ENCODE measurements around the gene RAB37. TPM values are rescaled to one million over a fixed set of nuclear protein-coding genes. Genes with fewer than 3 reads are reported as not detected.

The RAB37 gene
- total RNA-seq, 4 donors from 2014 or later: 1.2 to 5.1 (median 2.0) TPM

- Histone ChIP-seq H3K4me1 (peaks cover 0 to 9% (median 0%) of the 10 kb centered on the region in 3 donors), H3K4me3 (no peak overlapping the region), H3K9me3 (no peaks in the 10 kb centered on the region), H3K27ac (no peak overlapping the region), H3K36me3 (peaks cover 0 to 88% of the 10 kb centered on the region in 2 donors), H3K27me3 (no peaks in the 10 kb centered on the region)
- TF ChIP-seq CTCF (IDR thresholded peaks at IDR 0.05) (no peak), POLR2AphosphoS5 (IDR thresholded peaks at IDR 0.05) (no peak), EP300 (IDR thresholded peaks at IDR 0.05) (no peak), POLR2A (IDR thresholded peaks at IDR 0.05) (no peak)
- WGBS, 2 donors (ENCODE audit: low coverage in 1 of 2): 94 to 97% methylated on average over 2 to 10 of the region's 12 CpGs
- no peak for ATAC-seq
Observed at GRCh38 chr17:74792586-74793105, 55.6 kb downstream of the RAB37 start.

DNA sequence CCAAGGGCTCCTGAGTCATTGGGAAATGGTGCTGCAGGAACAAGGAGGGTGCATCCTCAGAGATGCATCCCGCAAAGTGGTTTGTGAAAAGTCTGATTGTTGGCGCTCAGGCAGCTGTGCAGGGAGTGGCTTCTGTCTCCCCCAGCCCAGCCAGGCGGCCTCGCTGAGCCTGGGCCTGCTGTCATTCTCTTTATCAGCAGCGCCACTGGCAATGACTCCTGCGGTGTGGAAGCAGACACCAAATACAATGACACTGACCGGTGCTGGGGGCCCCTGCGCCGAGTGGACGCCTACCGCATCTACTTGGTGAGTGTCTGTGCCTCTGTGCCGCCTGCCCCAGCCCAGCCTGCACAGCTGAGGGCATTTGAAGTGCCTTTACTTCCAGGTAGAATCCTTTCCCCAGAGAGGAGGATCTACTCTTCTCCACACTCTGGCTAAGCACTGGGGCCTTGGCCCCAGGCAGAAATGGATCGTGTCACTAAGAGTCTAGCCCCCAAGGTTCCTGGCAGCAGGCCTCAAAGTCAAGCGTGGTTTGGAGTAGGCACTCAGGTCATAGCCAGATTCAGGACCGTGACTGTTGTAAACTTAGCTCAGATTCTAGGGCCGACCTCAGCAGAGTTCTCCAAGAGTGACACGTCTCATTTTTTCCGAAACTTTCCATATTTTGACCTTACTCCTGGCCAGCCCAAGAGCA, 58.4 kb downstream of the RAB37 start:
- no peaks in the 10 kb centered on the region for H3K9me3 ChIP-seq
- H3K4me1 ChIP-seq: peaks cover 0 to 9% (median 0%) of the 10 kb centered on the region in 3 donors
- WGBS, 2 donors (ENCODE audit: low coverage in 1 of 2): 62 to 100% methylated on average over 1 to 2 of the region's 18 CpGs
- TF ChIP-seq POLR2AphosphoS5 (IDR thresholded peaks at IDR 0.05): no peak
- no peak for ATAC-seq
- no peak overlapping the region for H3K27ac ChIP-seq
- no peaks in the 10 kb centered on the region for H3K27me3 ChIP-seq
- H3K4me3 ChIP-seq: no peak overlapping the region
- H3K36me3 ChIP-seq: peaks cover 0 to 94% of the 10 kb centered on the region in 2 donors

GRCh38 chr17:74796211-74796610, 59.2 kb downstream of the RAB37 start:
- no peaks in the 10 kb centered on the region for H3K27me3 ChIP-seq
- no peak for TF ChIP-seq POLR2AphosphoS5 (IDR thresholded peaks at IDR 0.05)
- no peak for TF ChIP-seq EP300 (IDR thresholded peaks at IDR 0.05)
- no peak for TF ChIP-seq POLR2A (IDR thresholded peaks at IDR 0.05)
- no peak for TF ChIP-seq CTCF (IDR thresholded peaks at IDR 0.05)
- H3K36me3 ChIP-seq: peaks cover 0 to 94% of the 10 kb centered on the region in 2 donors
- WGBS, 2 donors (ENCODE audit: low coverage in 1 of 2): 100% methylated on average over 1 of the region's 4 CpGs; no CpG with 5 or more reads in 1 of the 2 donors
- no peaks in the 10 kb centered on the region for H3K9me3 ChIP-seq
- H3K27ac ChIP-seq: no peak overlapping the region
- no peak for ATAC-seq
- H3K4me1 ChIP-seq: peaks cover 0 to 5% (median 0%) of the 10 kb centered on the region in 3 donors
- H3K4me3 ChIP-seq: no peak overlapping the region

- Histone ChIP-seq H3K4me3 (no peak overlapping the region), H3K9me3 (no peaks in the 10 kb centered on the region), H3K27me3 (no peaks in the 10 kb centered on the region), H3K27ac (no peak overlapping the region), H3K36me3 (peaks cover 0 to 99% of the 10 kb centered on the region in 2 donors), H3K4me1 (no peaks in the 10 kb centered on the region)
- no peak for ATAC-seq
- TF ChIP-seq EP300 (IDR thresholded peaks at IDR 0.05) (no peak), POLR2A (IDR thresholded peaks at IDR 0.05) (no peak), CTCF (IDR thresholded peaks at IDR 0.05) (no peak), POLR2AphosphoS5 (IDR thresholded peaks at IDR 0.05) (no peak)
- WGBS, 2 donors (ENCODE audit: low coverage in 1 of 2): 77 to 80% methylated on average over 5 to 6 of the region's 6 CpGs
Observed at GRCh38 chr17:74796866-74797265, 59.8 kb downstream of the RAB37 start.

Other genes starting within 250 kb of the RAB37 start
- gene CD300LB, start 205.8 kb upstream of the RAB37 start, total RNA-seq: 1 to 10 TPM in 1 of 4 donors, under 1 TPM in 1, not detected in 2; 0.67 to 1.0 TPM
- 1 to 10 TPM in 1 of 4 donors, under 1 TPM in 1, not detected in 2; 0.54 to 2.3 TPM for gene CD300C, start 191.1 kb upstream of the RAB37 start, total RNA-seq
- gene CD300H, start 169.7 kb upstream of the RAB37 start, total RNA-seq: not detected
- not detected for gene CD300LD, start 145.0 kb upstream of the RAB37 start, total RNA-seq
- gene CD300E, start 113.5 kb upstream of the RAB37 start, total RNA-seq: 1 to 10 TPM in 1 of 4 donors, under 1 TPM in 3; 0.16 to 3.9 (median 0.41) TPM
- under 1 TPM in 1 of 4 donors, not detected in 3; 0.27 TPM for gene CD300LF, start 24.3 kb upstream of the RAB37 start, total RNA-seq
- 10 to 100 TPM; 10.3 to 25.7 (median 19.9) TPM for gene NHERF1, start 11.4 kb downstream of the RAB37 start, total RNA-seq
- 10 to 100 TPM; 21.7 to 34.7 (median 26.3) TPM for gene NAT9, start 39.1 kb downstream of the RAB37 start, total RNA-seq
- gene GRIN2C, start 122.6 kb downstream of the RAB37 start, total RNA-seq: 1 to 10 TPM in 1 of 4 donors, under 1 TPM in 2, not detected in 1; 0.16 to 3.5 (median 0.42) TPM
- gene FDXR, start 135.7 kb downstream of the RAB37 start, total RNA-seq: 1 to 10 TPM; 3.6 to 7.8 (median 4.6) TPM
- under 1 TPM in 1 of 4 donors, not detected in 3; 0.37 TPM for gene FADS6, start 156.4 kb downstream of the RAB37 start, total RNA-seq
- gene USH1G, start 186.0 kb downstream of the RAB37 start, total RNA-seq: not detected
- not detected for gene OTOP2, start 187.0 kb downstream of the RAB37 start, total RNA-seq
- gene OTOP3, start 198.6 kb downstream of the RAB37 start, total RNA-seq: under 1 TPM in 2 of 4 donors, not detected in 2; 0.31 to 0.82 TPM
- gene HID1, start 235.5 kb downstream of the RAB37 start, total RNA-seq: 10 to 100 TPM in 2 of 4 donors, 1 to 10 TPM in 2; 4.6 to 21.9 (median 10.8) TPM